NCI-H2107 treated with DMSO at 0.1 percent for 48 hours (cell line): Measurements from ENCODE around the gene CROCC.
A peak's percentile ranks its signal among the peaks of the same experiment; 100 is the strongest.
"Not testable (repeated sequence)": the region's sequence is repeated elsewhere in the genome, so short reads cannot be mapped to it uniquely, and the experiment has no call there.

ENCODE experiments used
- DNase-seq: peaks from one replicate; lab custom pipeline; 2025; ENCODE audit not compliant: unreplicated experiment; lab: John Stamatoyannopoulos, UW

Gene CROCC

GRCh38 chr1:16936580-16936979, 14.8 kb downstream of the CROCC start:
- DNase-seq, result not testable (repeated sequence)

DNA sequence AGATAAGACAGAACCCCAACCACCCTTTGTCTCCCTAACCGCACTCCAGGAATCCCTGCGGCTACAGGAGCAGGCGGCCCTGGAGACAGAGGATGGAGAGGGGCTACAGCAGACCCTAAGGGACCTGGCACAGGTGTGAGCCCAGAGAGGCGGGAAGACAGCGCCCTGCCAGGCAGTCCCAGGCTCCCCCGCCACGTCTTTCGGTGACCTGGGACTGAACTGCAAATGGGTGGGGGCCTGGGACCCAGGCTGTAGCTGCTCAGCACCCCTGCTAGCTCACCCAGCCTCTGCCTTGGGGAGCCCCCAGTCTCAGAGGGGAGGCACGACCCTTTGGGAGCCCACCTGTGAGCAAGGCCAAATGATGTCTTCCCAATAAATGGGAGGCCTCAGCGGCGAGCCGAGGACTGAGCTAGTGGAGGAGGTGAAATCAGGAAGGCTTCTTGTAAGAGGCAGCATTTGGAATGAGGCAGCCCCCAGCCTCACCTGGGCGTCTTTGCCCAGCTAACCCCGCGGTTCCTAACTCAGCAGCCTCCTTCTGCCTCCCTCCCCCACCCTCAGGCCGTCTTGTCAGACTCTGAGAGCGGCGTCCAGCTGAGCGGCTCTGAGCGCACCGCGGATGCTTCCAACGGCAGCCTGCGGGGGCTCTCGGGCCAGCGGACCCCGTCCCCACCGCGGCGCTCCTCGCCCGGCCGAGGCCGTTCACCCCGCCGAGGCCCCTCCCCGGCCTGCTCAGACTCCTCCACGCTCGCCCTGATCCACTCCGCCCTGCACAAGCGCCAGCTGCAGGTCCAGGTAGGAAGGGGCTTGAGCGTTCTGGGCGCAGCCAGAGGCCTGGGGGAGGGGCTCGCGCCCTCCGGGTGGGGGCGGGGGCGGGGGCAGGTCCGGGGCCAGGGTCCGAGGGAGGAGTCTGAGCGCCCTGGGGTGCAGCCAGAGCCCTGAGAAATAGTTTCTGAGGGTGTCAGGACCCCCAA, 16.9 kb downstream of the CROCC start:
- no peak for DNase-seq

GRCh38 chr1:16939386-16940180, 17.9 kb downstream of the CROCC start:
- not testable (repeated sequence) for DNase-seq

DNA sequence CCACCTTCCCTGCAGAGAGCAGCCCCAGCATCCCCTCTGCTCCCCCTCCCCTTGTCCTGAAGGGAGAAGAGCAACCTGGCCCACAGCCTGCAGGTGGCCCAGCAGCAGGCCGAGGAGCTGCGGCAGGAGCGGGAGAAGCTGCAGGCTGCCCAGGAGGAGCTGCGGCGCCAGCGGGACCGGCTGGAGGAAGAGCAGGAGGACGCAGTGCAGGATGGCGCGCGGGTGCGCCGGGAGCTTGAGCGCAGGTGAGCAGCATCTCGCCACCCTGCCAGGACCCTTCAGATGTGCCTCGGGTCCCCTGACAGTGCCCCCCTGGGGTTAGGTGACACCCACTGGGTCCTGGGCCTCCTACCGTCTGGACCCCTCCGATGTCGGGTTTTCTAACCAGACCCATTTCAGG, 22.3 kb downstream of the CROCC start:
- DNase-seq, result no peak

- DNase-seq, result not testable (repeated sequence)
These were observed 23.8 kb downstream of the CROCC start for GRCh38 chr1:16945512-16945911.

- DNase-seq, result not testable (repeated sequence)
These were observed 24.5 kb downstream of the CROCC start for GRCh38 chr1:16946185-16946584.

DNA sequence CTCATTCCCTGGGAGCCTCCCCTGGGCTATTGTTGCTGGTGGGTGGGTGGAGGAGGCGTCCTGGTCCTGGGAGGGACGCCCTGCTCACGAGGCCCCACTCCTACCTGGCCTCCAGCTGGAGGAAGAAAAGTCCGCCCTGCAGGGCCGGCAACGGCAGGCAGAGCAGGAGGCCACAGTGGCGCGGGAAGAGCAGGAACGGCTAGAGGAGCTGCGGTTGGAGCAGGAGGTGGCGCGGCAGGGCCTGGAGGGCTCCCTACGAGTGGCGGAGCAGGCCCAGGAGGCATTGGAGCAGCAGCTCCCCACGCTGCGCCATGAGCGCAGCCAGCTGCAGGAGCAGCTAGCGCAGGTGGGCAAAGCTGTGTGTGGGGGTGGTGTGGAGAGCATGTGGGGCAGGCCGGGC, 24.9 kb downstream of the CROCC start:
- no peak for DNase-seq

DNA sequence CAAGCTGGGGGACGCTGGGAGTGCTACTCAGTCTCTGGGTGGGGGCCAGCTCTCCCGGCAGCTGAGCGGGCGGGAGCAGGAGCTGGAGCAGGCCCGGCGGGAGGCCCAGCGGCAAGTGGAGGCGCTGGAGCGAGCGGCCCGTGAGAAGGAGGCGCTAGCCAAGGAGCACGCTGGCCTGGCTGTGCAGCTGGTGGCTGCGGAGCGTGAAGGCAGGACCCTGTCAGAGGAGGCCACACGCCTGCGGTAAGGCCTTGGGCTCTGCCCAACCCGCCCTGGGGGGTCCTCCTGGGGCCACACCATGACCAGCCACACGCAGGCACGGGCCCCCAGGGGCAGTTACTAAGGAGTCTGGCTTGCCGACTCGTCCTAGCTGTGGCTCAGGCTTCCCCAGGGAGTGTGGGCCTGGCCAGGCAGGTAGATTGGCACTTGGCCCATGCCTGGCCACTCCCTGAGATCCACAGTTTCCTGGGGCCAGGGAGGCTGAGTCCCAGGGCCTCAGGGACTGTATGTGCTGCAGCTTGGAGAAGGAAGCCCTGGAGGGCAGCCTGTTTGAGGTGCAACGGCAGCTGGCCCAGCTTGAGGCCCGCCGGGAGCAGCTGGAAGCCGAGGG, 26.7 kb downstream of the CROCC start:
- DNase-seq, result peak; percentile 78

DNA sequence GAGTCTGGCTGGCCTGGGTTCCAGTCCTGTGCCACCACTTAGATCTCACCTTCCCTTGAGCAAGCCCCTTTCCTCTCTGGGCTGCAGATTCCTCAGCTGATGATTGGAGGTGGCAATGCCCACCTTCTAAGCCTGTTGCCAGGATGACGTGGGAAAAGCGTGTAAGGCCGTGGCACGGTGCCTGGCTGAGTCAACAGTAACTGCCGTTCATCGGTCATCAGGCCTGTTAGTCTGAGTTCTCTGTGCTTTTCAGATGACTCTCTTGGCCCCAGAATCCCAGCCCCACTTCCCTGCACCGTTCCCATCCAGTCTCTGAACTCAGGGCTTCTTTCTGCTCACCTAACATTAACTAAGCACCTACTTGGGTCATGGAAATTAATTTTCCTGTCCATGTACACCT, 27.3 kb downstream of the CROCC start:
- not testable (repeated sequence) for DNase-seq

- DNase-seq, result not testable (repeated sequence)
These were observed 30.6 kb downstream of the CROCC start for GRCh38 chr1:16952376-16952775.

- DNase-seq, result no peak
These were observed 32.8 kb downstream of the CROCC start for GRCh38 chr1:16954579-16954978.

- DNase-seq, result no peak
These were observed 33.5 kb downstream of the CROCC start for GRCh38 chr1:16955186-16955585.

GRCh38 chr1:16956775-16957174, 35.0 kb downstream of the CROCC start:
- DNase-seq, result no peak

- no peak for DNase-seq
These were observed 36.0 kb downstream of the CROCC start for GRCh38 chr1:16957731-16958130.

- no peak for DNase-seq
These were observed 36.7 kb downstream of the CROCC start for GRCh38 chr1:16958475-16958874.

- DNase-seq, result peak; percentile 19
These were observed 39.0 kb downstream of the CROCC start for GRCh38 chr1:16960560-16961296.

- DNase-seq, result no peak
These were observed 39.8 kb downstream of the CROCC start for GRCh38 chr1:16961297-16962133.

GRCh38 chr1:16964169-16964568, 42.4 kb downstream of the CROCC start:
- not testable (repeated sequence) for DNase-seq

- DNase-seq, result no peak
These were observed 43.8 kb downstream of the CROCC start for GRCh38 chr1:16965486-16966067.
